A549 (cell line): ENCODE data around the gene ANO8. TPM values are rescaled to one million over a fixed set of nuclear protein-coding genes. Genes with fewer than 3 reads are reported as not detected.

Experiments
- ATAC-seq, 2 experiments: fragments of 200-7000 bp in 1 of 2; fragments of >200 bp in 1 of 2; cut with Nextera tagmentation in 1 of 2; cut with Tn5 transposase in 1 of 2; 3 replicates each; pipeline versions ENCODE4 v1.8.0 to v1.9.1; 2018 to 2020; ENCODE audit warnings: mild to moderate bottlenecking in 1 of 2, moderate library complexity in 1 of 2
- CTCF ChIA-PET: fragments of 300-600 bp; sonication (Branson Sonifier 250); formaldehyde crosslinking; extraction: SDS; loops from one replicate; lab custom pipeline; 2021; ENCODE audit warnings: antibody characterized with exemption, inconsistent platforms; lab: Yijun Ruan, JAX
- POLR2A ChIA-PET: fragments of 350-600 bp; formaldehyde crosslinking; extraction: SDS; loops from one replicate; lab custom pipeline; 2021; ENCODE audit warnings: antibody characterized with exemption, inconsistent platforms; lab: Yijun Ruan, JAX
- DNase-seq, 2 experiments: peaks; one replicate each; pipeline versions ENCODE4 v3.0.0 to v3.0.0-alpha.2; 2011 to 2016; ENCODE audit warnings: low read depth in 1 of 2, low spot score in 1 of 2
- FAIRE-seq: peaks from 2 replicates; lab custom pipeline; 2011; peaks lifted over from hg19 to GRCh38; lab: Jason Lieb, UNC
- H3K27ac ChIP-seq, 2 experiments: fragments of >200 bp; sonication (Bioruptor Twin); formaldehyde crosslinking; 3 replicates each; pipeline ENCODE4 v1.5.1; 2016 to 2017
- H3K4me1 ChIP-seq: fragments of >200 bp; sonication (Bioruptor Twin); formaldehyde crosslinking; 3 replicates; pipeline ENCODE4 v1.6.1; 2016
- H3K4me2 ChIP-seq: fragments of >200 bp; sonication (Bioruptor Twin); formaldehyde crosslinking; 3 replicates; pipeline ENCODE4 v1.6.1; 2016
- H3K4me3 ChIP-seq: fragments of >200 bp; sonication (Bioruptor Twin); formaldehyde crosslinking; 3 replicates; pipeline ENCODE4 v1.5.1; 2016
- H3K9me3 ChIP-seq: fragments of >200 bp; sonication (Bioruptor Twin); formaldehyde crosslinking; 3 replicates; pipeline ENCODE4 v1.6.1; 2016
- ATOH8 ChIP-seq: fragments of 250-450 bp; sonication (Bioruptor Pico); IDR thresholded peaks from 2 replicates; pipeline ENCODE4 v1.5.0; 2020; ENCODE audit warnings: low read depth, mild to moderate bottlenecking, moderate library complexity
- CHD2 ChIP-seq: fragments of 150-350 bp; IDR thresholded peaks from 2 replicates; pipeline ENCODE4 v1.6.1; 2014; ENCODE audit warnings: low read length; ENCODE audit not compliant: partially characterized antibody
- ELK1 ChIP-seq: fragments of 150-350 bp; IDR thresholded peaks from 2 replicates; pipeline ENCODE4 v1.6.1; 2014; ENCODE audit warnings: low read depth, mild to moderate bottlenecking, low read length
- EP300 ChIP-seq, 2 experiments: fragments of >200 bp; sonication (Bioruptor Twin); formaldehyde crosslinking; IDR thresholded peaks; 2 replicates in 1 of 2; 3 replicates in 1 of 2; pipeline ENCODE4 v1.6.1; 2016 to 2017
- ESRRA ChIP-seq: fragments of 150-350 bp; IDR thresholded peaks from 2 replicates; pipeline ENCODE4 v1.6.1; 2014; ENCODE audit warnings: mild to moderate bottlenecking, low read length, borderline replicate concordance
- FOSL2 ChIP-seq, 2 experiments: fragments of 450-650 bp in 1 of 2; fragments of >200 bp in 1 of 2; sonication (Bioruptor Twin) in 1 of 2; formaldehyde crosslinking; IDR thresholded peaks; 2 replicates each; pipeline versions ENCODE4 v1.5.0 to v1.6.1; 2016 to 2020; ENCODE audit warnings: mild to moderate bottlenecking in 1 of 2, moderate library complexity in 1 of 2
- HES2 ChIP-seq: fragments of >200 bp; sonication (Bioruptor Twin); formaldehyde crosslinking; IDR thresholded peaks from 2 replicates; pipeline ENCODE4 v1.6.1; 2016
- HEYL ChIP-seq: fragments of 250-450 bp; sonication (Bioruptor Pico); IDR thresholded peaks from 2 replicates; pipeline ENCODE4 v1.8.0; 2021; ENCODE audit warnings: mild to moderate bottlenecking, moderate library complexity
- HOXA7 ChIP-seq: fragments of 250-450 bp; sonication (Bioruptor Pico); IDR thresholded peaks from 2 replicates; pipeline ENCODE4 v1.5.0; 2020; ENCODE audit warnings: mild to moderate bottlenecking, moderate library complexity
- HOXB13 ChIP-seq: fragments of 250-450 bp; sonication (Bioruptor Pico); IDR thresholded peaks from 2 replicates; pipeline ENCODE4 v1.5.0; 2020; ENCODE audit warnings: low read depth, mild to moderate bottlenecking, moderate library complexity
- KDM5A ChIP-seq: fragments of 200-600 bp; sonication (generic); IDR thresholded peaks from 2 replicates; pipeline ENCODE4 v1.6.1; 2016; ENCODE audit warnings: antibody characterized with exemption, mild to moderate bottlenecking
- MYC ChIP-seq: IDR thresholded peaks from 2 replicates; pipeline ENCODE4 v1.6.1; 2012; ENCODE audit warnings: mild to moderate bottlenecking, inconsistent platforms, low read length, improper control_type of control experiment, borderline replicate concordance
- NFE2L2 ChIP-seq: fragments of 150-350 bp; conservative IDR thresholded peaks from 2 replicates; pipeline ENCODE4 v1.6.1; 2014; ENCODE audit warnings: low read length
- NPAS2 ChIP-seq: fragments of 250-450 bp; sonication (Bioruptor Pico); IDR thresholded peaks from 2 replicates; pipeline ENCODE4 v1.8.0; 2022; ENCODE audit warnings: mild to moderate bottlenecking, moderate library complexity, borderline replicate concordance
- PBX3 ChIP-seq: IDR thresholded peaks from 2 replicates; pipeline ENCODE4 v1.6.1; 2012
- PHF8 ChIP-seq: fragments of 200-600 bp; sonication (generic); IDR thresholded peaks from 2 replicates; pipeline ENCODE4 v1.6.1; 2016; ENCODE audit warnings: low read depth, mild to moderate bottlenecking, antibody characterized with exemption, moderate library complexity, borderline replicate concordance
- POLR2A ChIP-seq: IDR thresholded peaks from 2 replicates; pipeline ENCODE4 v1.6.1; 2012; ENCODE audit warnings: mild to moderate bottlenecking, low read length
- SREBF2 ChIP-seq: fragments of 450-650 bp; IDR thresholded peaks from 2 replicates; pipeline ENCODE4 v1.6.1; 2014; ENCODE audit warnings: mild to moderate bottlenecking, moderate library complexity
- TP53 ChIP-seq: fragments of 250-450 bp; sonication (Bioruptor Pico); IDR thresholded peaks from 2 replicates; pipeline ENCODE4 v1.5.0; 2021; ENCODE audit warnings: mild to moderate bottlenecking, moderate library complexity
- USF2 ChIP-seq: fragments of 450-650 bp; IDR thresholded peaks from 2 replicates; pipeline ENCODE4 v1.6.1; 2014; ENCODE audit warnings: antibody characterized with exemption
- ZC3H11A ChIP-seq: fragments of 450-650 bp; IDR thresholded peaks from 2 replicates; pipeline ENCODE4 v1.6.1; 2014; ENCODE audit warnings: antibody characterized with exemption, mild to moderate bottlenecking
- ZSCAN20 ChIP-seq: fragments of 250-450 bp; sonication (Bioruptor Pico); IDR thresholded peaks from 2 replicates; pipeline ENCODE4 v1.8.0; 2022; ENCODE audit warnings: mild to moderate bottlenecking, moderate library complexity
- WGBS: methylation state at CpG from one replicate; pipeline ENCODE4 v1.1.6; 2017; ENCODE audit errors: missing lambda C conversion rate; 5-methylcytosine and 5-hydroxymethylcytosine counted together
- polyA plus RNA-seq, 4 experiments: library from polyadenylated mRNA; depleted of rRNA in 3 of 4; stranded (reverse); fragments of >200 nt; fragmentation: RNase III in 1 of 4; extraction: RNeasy Plus Mini Kit Qiagen cat#74134 plus additional on column Dnase treatment in 1 of 4; gene quantifications; 2 replicates in 3 of 4; 3 replicates in 1 of 4; pipeline ENCODE4 v1.2.3, GENCODE V29; 2011 to 2017

Gene ANO8
- polyA plus RNA-seq, 2 of the 4 experiments (the other 2 are of a cell fraction): 2.2 to 5.5 TPM

- ChIA-PET POLR2A (no interaction called here), CTCF (no interaction called here)
- WGBS: 93% methylated on average over 7 of the region's 28 CpGs
- no peaks in the 10 kb centered on the region for H3K9me3 ChIP-seq
- FAIRE-seq: no peak
- no peak overlapping the region for H3K27ac ChIP-seq
- no peak for DNase-seq
- H3K4me3 ChIP-seq: no peak overlapping the region
- no peak for ATAC-seq
- no peak for TF ChIP-seq PBX3
- no peak for TF ChIP-seq NPAS2 (CRISPR knock-in tag)
- no peak for TF ChIP-seq CHD2
- TF ChIP-seq FOSL2 (IDR thresholded peaks at IDR 0.05): no peak
- no peak for TF ChIP-seq FOSL2 (CRISPR knock-in tag; IDR thresholded peaks at IDR 0.05)
- TF ChIP-seq ESRRA: no peak
- TF ChIP-seq TP53 (CRISPR knock-in tag): no peak
- TF ChIP-seq SREBF2: no peak
- no peak for TF ChIP-seq ZSCAN20 (CRISPR knock-in tag)
- TF ChIP-seq HES2: no peak
- TF ChIP-seq USF2: no peak
- TF ChIP-seq HEYL (CRISPR knock-in tag): no peak
- TF ChIP-seq ELK1: no peak
- no peak for TF ChIP-seq HOXB13 (CRISPR knock-in tag)
- TF ChIP-seq PHF8: no peak
- H3K4me2 ChIP-seq: no peak overlapping the region
- H3K4me1 ChIP-seq: no peaks in the 10 kb centered on the region
Measured at GRCh38 chr19:17324357-17325114, 10.1 kb downstream of the ANO8 start.

- no peak overlapping the region for H3K4me3 ChIP-seq
- 80% methylated on average over 6 of the region's 7 CpGs for WGBS
- H3K27ac ChIP-seq: no peak overlapping the region
- CTCF ChIA-PET: no interaction called here
- no peaks in the 10 kb centered on the region for H3K4me1 ChIP-seq
- TF ChIP-seq MYC (no peak), EP300 (IDR thresholded peaks at IDR 0.05) (no peak), HES2 (no peak), NFE2L2 (no peak), ZC3H11A (no peak), HOXB13 (CRISPR knock-in tag) (no peak), TP53 (CRISPR knock-in tag) (no peak), ATOH8 (CRISPR knock-in tag) (no peak), POLR2A (no peak), KDM5A (no peak), HOXA7 (CRISPR knock-in tag) (no peak)
- H3K9me3 ChIP-seq: no peaks in the 10 kb centered on the region
- no peak for ATAC-seq
- POLR2A ChIA-PET: no interaction called here
- no peak overlapping the region for H3K4me2 ChIP-seq
- FAIRE-seq: no peak
- no peak for DNase-seq
Measured at GRCh38 chr19:17323964-17324332, 10.7 kb downstream of the ANO8 start.
